HG03064 (cell line): ENCODE results near the gene CRMP1.

ENCODE experiments used
- ATAC-seq: cut with Tn5 transposase; IDR thresholded peaks from one replicate; pipeline ENCODE4 v1.9.1; 2021; ENCODE audit warnings: low read depth; ENCODE audit not compliant: unreplicated experiment

Gene CRMP1

DNA sequence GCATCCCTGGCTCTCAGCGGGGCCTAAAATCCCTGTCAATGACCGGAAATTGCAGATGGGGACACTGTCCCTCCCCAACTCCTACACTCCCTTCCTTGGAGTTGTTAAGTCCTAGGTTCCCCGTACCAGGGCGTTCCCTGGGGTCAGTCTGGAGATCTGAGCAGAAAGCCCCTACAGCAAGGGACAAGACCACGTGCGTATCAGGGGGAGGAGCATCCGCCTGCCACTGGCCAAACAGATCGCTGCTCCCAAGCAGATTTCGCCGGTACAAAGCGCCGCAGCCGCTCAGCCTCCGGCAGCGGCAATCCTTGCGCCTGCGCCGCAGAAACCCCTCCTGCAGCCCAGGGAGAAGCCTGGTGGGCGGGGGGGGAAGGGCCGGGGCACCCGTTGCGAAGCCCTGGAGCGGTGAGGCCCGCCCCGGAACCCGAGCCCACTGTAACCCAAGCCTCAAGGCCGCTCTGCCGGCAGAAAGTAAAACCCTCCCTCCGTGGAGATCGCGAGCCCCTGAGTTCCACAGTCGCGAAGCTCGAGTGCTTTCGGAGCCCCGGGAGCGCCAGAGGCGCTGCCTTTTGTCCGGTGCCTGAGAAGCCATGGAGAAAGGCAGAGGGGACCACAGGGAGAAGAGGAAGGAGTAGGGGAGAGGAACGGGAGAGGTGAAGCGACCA lies 2.7 kb downstream of the CRMP1 start:
- ATAC-seq: no peak

DNA sequence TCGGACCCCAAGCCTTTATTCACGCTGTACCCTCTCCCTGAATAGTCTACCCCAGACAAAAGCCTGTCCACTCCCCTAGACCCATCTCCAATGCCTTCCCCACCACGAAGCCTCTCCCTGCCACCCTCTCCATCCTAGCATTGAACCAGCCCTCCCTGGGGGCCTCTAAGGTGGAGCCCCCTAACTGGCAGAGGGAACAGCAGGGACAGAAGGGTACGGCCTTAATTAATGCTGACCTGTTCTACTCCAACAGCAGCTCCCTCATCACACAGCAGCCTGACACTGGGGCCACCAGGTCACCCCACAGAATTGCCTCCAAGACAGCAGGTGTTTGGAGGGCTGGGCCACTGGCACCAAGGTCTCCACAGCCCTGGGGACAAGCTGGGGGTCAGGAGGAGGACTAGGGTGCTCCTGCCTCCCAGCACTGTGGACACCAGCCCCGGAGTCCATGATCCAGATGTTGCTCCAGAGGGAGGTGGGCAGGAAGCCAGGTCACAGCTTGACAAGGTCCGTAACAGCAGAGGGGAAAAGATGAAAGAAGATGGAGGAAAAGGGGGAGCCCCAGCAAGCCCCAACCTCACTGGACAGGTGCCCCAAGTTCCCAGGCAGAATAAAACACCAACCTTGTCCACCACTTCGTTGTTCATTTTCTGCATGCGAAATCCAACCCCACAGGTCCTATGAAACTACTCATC lies 3.7 kb downstream of the CRMP1 start:
- ATAC-seq: no peak

DNA sequence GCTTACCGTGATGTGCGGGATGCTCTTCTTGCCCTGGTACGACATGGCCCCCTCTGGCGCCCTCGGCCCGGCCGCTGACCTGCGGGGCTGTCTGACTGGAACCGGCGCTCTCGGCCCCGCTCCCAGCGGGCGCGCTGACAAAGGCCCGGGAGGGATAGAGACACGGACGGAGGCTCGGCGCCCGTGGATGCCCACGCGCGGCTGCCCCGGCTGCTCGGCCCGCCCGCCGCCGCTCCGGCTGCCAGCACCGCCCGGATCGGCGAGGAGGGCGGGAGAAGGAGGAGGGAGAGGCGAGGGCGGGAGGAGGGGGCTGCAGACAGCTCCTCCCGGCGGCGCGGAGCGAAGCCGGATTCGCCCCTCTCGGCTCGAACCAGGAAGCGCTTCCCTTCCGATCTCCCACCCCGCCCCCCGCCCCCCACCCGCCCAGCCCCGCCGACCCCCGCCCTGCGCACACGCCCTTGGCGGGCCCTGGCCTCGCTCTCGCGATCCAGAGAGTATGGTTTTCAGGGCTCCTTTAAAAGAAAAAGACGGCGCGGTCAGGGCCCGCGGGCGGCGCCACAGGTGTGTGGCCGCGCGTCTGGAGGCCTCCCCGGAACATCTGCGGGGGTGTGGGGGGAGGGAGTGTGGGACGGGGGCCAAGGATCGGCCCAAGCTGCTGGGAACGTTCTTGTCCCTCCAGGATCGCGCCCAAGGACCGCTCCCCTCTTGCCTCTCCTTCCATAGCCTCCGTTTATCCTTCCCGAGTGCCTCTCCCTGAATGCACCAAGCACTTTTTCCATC lies 4.5 kb downstream of the CRMP1 start:
- ATAC-seq: no peak

DNA sequence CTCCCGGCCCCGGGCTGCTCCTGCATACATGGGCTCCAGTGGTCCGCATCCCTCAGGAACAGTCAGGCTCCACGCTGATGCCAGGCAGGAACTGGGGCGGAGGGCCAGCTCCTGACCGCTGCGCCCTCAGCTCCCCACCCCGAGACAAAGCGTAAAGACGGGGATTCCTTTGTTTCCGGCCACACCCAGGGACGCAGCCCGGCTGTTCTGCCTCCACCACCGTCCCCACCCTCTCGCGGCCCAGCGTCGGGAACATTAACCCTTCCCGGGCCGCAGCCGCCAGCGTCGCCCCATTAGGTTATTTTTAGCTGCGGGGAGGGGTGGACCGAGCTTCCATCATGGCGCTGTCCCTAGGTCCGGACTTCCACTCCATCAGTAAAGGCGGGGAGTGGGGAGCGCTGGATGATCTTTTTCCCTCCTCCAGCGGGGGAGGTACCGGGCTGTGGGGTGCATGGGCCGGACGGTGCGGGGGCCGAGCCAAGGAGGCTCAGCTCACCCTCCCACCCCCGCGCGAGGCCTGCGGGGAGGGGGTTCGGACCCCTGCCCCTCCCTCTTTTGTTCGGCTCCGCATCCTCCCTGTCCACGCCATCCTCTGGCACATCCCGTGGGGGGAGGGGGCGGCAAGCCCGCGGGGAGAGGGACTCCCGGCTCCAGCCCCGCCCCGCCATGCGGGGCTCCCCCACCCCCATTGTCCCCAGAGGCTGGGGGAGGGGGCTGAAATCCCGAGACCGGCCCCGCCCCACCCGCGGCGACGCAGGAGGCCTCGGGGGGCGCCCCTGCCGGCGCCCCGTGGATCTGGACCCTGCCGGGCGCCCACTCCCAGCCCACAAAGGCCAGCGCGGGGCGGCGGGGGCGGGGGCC lies 5.3 kb downstream of the CRMP1 start:
- ATAC-seq: no peak

DNA sequence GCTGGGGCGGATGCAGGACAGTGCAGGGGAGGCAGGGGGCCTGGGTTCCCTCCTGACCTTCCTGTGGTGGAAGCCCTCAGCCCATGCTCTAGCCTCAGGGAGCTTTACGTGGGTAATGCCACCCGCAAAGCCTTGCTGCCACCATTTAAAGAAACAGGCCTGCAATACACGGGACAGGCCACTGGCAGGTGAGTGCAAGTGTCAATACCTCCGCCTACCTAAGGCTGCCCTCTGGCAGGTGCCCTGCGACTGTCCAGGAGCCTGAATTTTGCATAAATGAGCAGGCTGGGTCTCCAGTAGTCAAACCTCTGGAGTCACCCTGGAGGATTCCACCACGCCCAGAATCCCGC lies 5.9 kb downstream of the CRMP1 start:
- no peak for ATAC-seq

DNA sequence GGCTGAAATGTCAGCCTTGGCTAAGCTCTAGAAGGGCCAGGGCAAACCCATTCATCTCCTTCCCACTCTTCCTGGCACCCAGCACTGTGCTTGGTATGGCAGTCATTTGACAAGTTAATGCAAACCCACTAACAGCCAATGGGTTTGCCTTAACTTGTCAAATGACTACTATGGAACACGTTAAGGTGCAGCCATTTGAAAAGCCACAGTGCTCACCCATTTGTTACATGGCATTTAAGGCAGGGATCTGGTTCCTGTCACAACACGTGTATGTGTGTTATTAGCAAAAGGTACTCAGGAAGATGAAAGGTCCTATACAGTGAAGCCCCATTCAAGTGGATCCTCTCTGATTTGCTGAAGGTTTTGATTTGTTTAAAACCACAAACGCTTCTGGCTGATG lies 7.2 kb downstream of the CRMP1 start:
- ATAC-seq: no peak

DNA sequence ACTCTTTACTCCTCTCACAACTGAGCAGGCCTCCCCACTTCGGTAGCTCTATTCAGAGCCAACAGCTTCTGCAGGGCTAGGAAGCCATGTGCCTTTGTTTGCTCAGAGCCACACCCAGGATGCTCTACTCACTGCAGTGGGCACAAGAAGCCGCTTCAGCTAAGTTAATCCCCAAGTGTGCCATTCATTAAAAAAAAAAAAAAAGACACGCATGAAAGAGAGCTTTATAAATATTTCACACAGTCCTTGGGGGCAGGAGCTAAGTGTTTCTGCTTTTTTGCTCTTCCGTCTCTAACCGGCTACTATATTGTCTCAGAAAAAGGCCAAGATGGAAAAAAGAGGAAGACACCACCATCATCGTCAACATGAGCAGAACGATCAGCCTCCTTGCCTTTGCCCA lies 8.1 kb downstream of the CRMP1 start:
- ATAC-seq: no peak

DNA sequence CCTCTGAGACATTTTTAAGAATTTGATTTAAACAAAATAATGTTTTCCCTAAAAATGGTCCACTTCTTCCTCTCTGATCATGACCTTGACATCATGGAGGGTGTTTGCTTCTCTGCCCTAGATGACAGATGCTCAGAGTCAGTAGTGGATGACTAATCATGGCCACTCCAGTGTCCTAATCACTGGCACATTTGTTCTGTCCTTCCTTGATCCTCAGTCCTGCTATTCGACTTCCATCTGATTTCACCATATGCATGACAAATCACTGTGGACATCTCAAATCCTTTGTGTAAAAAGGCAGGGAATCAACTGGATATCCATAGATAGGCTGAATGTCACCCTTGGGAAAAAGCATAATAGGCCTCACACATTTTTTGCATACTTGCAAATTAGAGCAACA lies 9.0 kb downstream of the CRMP1 start:
- no peak for ATAC-seq

DNA sequence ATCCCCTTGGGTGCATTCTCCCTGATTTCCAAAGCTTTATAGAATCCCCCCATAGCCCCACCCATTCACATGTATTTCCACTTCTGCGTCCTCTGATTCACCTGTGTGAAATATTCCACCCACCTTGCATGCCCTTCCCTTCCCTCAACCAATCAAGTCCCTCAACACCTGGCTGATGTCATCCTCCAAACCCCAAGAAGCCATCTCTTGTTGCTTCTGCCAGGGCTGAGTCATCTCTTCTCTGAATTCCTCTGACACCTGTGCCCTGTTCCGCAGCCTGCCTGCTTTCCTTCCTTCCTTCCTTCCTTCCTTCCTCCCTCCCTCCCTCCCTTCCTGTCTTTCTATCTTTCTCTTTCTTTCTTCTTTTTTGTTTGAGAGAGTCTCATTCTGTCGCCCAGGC lies 9.9 kb downstream of the CRMP1 start:
- no peak for ATAC-seq

DNA sequence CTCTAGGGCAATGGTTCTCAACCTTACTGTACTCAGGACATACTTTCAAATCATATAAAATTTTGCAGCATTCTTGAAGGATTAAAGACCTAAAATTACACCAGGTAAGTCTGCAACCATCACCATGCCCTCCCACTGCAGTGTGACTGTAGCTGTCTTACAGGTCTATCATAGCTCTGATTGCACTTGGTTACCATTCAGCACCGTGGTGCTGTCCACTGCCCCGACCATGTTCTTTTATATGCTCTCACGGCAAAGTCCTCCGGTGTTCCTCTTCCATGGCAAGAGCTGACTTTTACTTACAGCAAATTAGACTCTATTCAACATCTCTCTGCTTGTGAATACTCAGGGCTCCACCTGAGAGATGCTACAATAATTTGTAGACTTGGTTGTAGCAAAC lies 11.5 kb downstream of the CRMP1 start:
- no peak for ATAC-seq

DNA sequence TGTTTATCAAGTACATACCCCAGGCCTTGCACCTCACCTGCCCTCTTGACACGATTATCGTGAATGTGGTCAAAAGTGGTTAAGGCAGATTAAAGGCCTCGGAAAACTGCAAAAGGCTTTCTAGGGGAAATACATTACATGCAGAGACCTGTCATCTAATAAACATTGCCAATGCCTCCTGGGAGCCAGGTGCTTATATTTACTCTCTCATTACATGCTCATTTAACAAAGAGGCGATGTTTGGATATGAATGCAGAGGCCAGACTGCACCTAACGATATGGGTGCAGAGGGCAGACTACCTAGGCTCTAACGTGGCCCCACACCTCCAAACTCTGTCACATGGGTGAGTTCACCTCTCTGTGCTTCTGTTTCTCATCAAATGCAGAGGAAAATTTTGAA lies 14.5 kb downstream of the CRMP1 start:
- ATAC-seq: no peak

DNA sequence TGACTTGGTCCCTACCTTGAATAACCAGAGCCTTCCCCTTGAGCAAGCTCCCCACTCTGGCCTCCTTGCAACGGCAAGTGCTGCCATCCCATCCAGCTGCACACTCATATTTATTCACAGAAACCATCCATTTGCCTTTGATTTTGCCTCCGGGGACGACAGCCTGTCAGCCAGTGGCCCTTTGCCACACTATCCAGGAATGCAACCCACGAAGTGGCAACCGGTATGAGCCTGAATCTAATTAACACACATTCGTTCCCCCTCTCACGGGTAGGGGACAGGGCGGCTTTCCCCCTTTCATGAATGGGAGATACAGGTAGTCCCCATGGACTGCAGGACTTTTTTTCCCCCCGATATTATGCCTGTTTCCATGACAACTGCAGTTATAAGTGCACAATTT lies 15.5 kb downstream of the CRMP1 start:
- no peak for ATAC-seq

DNA sequence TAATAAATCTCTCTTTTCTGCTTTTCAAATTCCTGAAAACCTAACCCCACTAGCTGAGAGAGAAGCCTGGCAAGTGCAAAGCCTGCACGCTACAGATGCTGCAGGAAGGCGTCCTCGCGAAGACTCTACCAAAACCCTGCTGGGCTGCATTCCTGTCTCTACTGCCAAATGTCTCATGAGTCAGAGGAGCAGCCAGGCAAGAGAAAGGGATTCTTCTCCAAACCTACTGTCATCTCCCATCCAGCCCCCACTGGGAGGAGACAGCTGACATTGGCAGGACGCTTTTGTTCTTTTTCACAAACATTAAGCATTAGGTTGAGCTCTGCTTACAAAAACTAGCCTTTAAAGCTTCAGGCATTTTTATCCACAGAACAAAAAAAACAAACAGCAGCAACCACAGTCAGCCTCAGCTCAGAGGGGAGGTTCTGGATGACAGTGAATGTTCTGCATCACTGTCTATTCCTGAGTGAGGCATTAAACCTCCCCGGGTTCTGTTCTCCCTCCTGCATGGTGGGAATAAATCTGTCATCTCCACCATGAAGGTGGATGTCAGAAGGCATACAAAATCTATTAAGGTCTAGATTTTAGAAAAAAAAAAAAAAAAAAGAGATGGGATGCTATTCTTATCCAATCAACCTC lies 18.0 kb downstream of the CRMP1 start:
- no peak for ATAC-seq

DNA sequence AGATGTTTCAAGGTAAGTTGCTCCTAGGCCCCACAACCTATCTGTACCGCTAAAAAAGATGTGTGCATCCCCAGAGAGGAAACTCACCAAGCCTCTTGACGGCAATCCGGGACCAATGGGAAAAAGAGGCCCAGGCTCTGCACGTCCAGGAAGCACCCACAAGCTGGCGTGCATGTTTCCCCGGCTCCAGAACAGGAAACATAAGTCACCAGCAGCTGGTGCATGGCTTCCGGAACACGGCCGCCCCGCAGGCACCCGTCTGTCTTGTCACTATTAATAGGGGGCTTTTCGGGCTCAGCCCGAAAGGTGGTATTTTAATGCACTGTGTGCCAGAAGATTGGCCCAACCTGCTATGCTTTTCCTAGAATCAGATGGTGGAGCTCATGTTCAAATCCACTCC lies 22.2 kb downstream of the CRMP1 start:
- ATAC-seq: no peak

DNA sequence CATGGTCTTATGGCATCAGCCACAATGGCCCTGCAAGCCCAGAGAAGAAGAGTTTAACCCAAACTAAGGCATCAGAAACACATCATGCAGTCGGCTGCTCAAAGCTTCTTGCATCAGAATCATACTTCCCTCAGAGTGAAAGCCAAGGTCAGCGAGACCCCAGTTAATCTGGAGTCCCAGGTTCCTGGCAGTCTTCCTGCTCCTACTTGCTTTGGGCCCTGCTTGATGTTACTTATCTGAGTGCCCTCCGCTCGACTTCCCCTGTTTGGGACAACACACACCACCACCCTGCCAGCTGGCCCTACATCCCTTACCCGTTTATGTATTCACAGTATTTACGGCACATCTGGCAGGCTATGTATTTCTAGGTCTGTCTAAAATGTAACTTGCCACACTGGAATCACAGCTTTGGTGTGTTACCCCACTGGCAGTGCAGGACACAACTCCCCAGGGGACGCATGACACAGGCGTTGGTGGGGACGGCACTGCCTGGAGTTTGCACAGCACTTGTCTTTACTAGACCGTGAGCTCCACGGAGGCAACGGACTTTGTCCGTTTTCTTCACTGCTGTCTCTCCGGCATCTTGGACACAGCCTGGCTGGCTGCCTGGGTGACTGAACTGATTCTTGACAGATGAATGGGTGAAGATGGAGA lies 22.8 kb downstream of the CRMP1 start:
- ATAC-seq: no peak

DNA sequence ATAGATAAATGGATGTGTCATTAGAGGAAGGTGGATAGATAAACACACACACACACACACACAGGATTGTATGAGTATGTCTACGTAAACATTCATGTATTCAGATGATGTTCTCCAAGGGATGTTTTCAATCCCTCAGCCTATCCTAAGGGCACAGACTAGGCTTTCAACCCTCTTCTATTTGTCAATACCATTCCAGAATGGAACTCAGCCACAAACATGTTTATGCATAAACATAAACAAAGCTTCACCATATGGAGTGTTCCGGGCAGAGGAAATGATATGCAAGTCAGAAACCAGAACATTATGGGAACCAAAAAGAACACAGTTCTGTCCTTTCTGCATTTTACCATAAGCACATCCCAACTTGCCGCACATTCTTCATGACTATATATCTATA lies 25.0 kb downstream of the CRMP1 start:
- no peak for ATAC-seq

DNA sequence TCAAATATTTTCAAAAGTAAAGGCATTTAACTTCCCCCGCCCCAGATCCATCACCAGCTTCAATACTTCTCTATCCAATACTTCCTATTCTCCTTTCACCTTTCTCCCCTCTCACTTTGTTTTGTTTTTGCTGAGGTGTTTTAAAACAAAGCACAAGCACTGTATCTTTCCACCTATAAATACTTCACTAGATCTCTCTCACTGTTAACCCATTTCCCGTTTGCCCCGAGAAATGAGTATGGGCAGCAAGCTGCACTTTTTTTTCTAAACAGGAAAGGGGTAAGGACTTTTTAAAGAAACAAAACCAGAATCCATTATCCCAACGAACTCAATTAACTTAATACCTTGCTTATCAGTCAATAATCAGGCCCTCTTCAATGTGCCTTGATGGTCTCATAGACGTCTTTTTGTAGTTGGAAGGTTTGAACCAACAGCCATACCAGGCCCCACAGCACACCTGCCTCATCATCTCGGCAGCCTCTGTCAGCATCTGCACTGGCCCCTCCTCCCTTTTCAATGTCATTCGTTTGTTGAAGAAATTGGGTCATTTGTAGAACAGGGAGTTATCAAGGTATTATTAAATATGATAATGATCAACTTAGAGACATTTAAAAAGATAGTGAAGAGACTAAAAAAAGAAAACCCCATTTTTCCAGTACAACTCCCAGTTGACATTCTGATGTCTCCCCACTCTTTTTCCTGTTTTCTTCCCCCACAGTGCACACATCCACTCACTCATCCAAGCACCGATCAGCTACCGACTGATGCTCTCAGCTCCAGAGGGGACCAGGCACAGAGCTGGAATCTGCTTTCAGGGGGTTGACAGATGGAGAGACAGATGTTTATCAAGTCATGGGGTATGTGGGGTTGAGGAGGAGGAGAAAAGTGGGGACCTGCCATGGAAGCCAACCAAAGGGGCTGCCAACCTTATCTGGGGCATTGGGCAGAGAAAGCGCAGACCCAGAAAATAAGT lies 25.8 kb downstream of the CRMP1 start:
- ATAC-seq: no peak

DNA sequence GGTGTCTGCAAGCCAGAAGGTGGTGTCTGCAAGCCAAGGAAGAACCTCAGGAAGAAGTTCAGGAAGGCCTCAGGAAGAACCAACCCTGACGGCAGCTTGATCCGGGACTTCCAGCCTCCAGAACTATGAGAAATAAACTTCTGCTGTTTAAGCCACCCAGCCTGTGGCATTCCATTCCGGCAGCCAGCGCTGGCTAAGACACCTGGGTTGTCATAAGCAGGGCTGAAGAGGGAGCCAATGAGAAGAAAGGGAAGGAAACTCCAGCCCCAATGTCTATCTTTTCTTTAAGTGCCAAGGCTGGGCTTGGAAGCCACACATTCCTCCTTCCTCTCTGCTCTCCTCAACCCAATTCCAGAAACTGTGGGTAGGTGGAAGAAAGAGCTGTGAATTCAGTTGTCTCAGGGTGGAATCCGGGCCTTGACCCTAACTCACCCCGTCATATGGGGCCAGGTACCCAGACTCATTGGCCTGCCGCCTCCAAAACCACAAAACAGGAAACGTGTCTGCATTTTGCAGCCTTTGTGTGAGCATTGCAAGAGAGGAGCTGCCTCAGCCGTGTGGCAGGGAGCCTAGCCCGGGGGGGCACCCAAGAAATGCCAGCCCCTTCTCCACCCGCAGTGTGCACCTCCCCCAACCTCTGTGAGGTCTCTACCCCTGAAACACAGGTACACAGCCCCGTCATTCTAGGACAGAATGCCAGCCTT lies 26.8 kb downstream of the CRMP1 start:
- ATAC-seq: no peak
